GM12878 (cell line): ENCODE data around the gene VPS16. TPM values are rescaled to one million over a fixed set of nuclear protein-coding genes. Genes with fewer than 3 reads are reported as not detected.

ENCODE experiments used
- ATAC-seq: fragments of 200-7000 bp; cut with Tn5 transposase; 3 replicates; pipeline ENCODE4 v1.9.1; 2020; ENCODE audit warnings: mild to moderate bottlenecking, moderate library complexity
- BruUV-seq: library from RNA; stranded (reverse); fragments of 400-500 nt; replicated peaks from 2 replicates; lab custom pipeline; 2021; lab: Mats Ljungman, UMichigan
- CTCF ChIA-PET: fragments of 300-600 bp; sonication (Branson Sonifier 250); formaldehyde crosslinking; extraction: SDS; loops from one replicate; lab custom pipeline; 2021; ENCODE audit warnings: inconsistent platforms; lab: Yijun Ruan, JAX
- POLR2A ChIA-PET: fragments of 350-600 bp; formaldehyde crosslinking; extraction: SDS; loops from one replicate; lab custom pipeline; 2021; ENCODE audit warnings: inconsistent platforms; lab: Charles Lee
- RAD21 ChIA-PET: fragments of 300-600 bp; sonication (Branson Sonifier 250); formaldehyde crosslinking; loops from one replicate; lab custom pipeline; 2023; ENCODE audit warnings: antibody characterized with exemption; ENCODE audit not compliant: unreplicated experiment; lab: Charles Lee
- SMC1A ChIA-PET: fragments of 300-600 bp; sonication (Branson Sonifier 250); formaldehyde crosslinking; loops from one replicate; lab custom pipeline; 2023; ENCODE audit not compliant: unreplicated experiment, uncharacterized antibody; lab: Charles Lee
- DNase-seq: peaks from one replicate; pipeline ENCODE4 v3.0.0-alpha.2; 2011; ENCODE audit warnings: low read depth, low spot score
- FAIRE-seq: peaks from 3 replicates; lab custom pipeline; 2011; peaks lifted over from hg19 to GRCh38; lab: Jason Lieb, UNC
- H2AFZ ChIP-seq: 2 replicates; pipeline ENCODE4 v1.6.0; 2011; ENCODE audit warnings: low read depth, low read length, control low read depth; ENCODE audit not compliant: control insufficient read depth
- H3K27ac ChIP-seq: 2 replicates; pipeline ENCODE4 v1.5.1; 2011; ENCODE audit warnings: control low read depth; ENCODE audit not compliant: control insufficient read depth, insufficient read depth
- H3K27me3 ChIP-seq, 2 experiments: replicated peaks in 1 of 2; 2 replicates each; pipeline versions ENCODE4 v1.6.0 to v1.6.1; 2011; ENCODE audit warnings: low read length in 1 of 2; ENCODE audit not compliant: control insufficient read depth in 2 of 2, insufficient read depth in 2 of 2
- H3K36me3 ChIP-seq, 2 experiments: 2 replicates each; pipeline ENCODE4 v1.5.1; 2011; ENCODE audit warnings: low read length in 1 of 2; ENCODE audit not compliant: control insufficient read depth in 2 of 2, insufficient read depth in 2 of 2
- H3K4me1 ChIP-seq: 2 replicates; pipeline ENCODE4 v1.6.1; 2011; ENCODE audit warnings: mild to moderate bottlenecking, low read length, moderate library complexity, mixed read lengths; ENCODE audit not compliant: control insufficient read depth, insufficient read depth
- H3K4me2 ChIP-seq: 2 replicates; pipeline ENCODE4 v1.6.0; 2011; ENCODE audit warnings: control low read depth; ENCODE audit not compliant: control insufficient read depth, insufficient read depth
- H3K4me3 ChIP-seq: fragments of 200-600 bp; sonication (generic); 2 replicates; pipeline ENCODE4 v1.5.1; 2016
- H3K79me2 ChIP-seq: 2 replicates; pipeline ENCODE4 v1.6.0; 2011; ENCODE audit warnings: low read length; ENCODE audit not compliant: control insufficient read depth, insufficient read depth
- H3K9ac ChIP-seq: 2 replicates; pipeline ENCODE4 v1.8.0; 2011; ENCODE audit warnings: low read length, control low read depth, mixed read lengths; ENCODE audit not compliant: control insufficient read depth, insufficient read depth
- H3K9me3 ChIP-seq: replicated peaks from 3 replicates; pipeline ENCODE4 v1.5.1; 2011; ENCODE audit warnings: mild to moderate bottlenecking, low read length; ENCODE audit not compliant: control insufficient read depth, insufficient read depth
- H4K20me1 ChIP-seq: 2 replicates; pipeline ENCODE4 v1.6.0; 2011; ENCODE audit not compliant: control insufficient read depth, insufficient read depth
- CBX3 ChIP-seq: fragments of 200-600 bp; sonication (generic); IDR thresholded peaks from 2 replicates; pipeline ENCODE4 v1.6.1; 2016; ENCODE audit warnings: low read depth, borderline replicate concordance
- EP300 ChIP-seq, 2 experiments: fragments of 150-350 bp in 1 of 2; IDR thresholded peaks; 2 replicates each; pipeline ENCODE4 v1.6.1; 2011 to 2012; ENCODE audit warnings: low read depth in 2 of 2, low read length in 2 of 2, borderline replicate concordance in 1 of 2, improper control_type of control experiment in 1 of 2, inconsistent platforms in 1 of 2; ENCODE audit not compliant: control insufficient read depth in 1 of 2
- HDGF ChIP-seq: fragments of 450-650 bp; IDR thresholded peaks from 2 replicates; pipeline ENCODE4 v1.6.1; 2016; ENCODE audit warnings: antibody characterized with exemption
- NBN ChIP-seq: fragments of 450-650 bp; IDR thresholded peaks from 2 replicates; pipeline ENCODE4 v1.6.1; 2016
- SMAD5 ChIP-seq: IDR thresholded peaks from 2 replicates; pipeline ENCODE4 v1.6.1; 2016; ENCODE audit warnings: antibody characterized with exemption, low read depth
- WGBS: methylation state at CpG from one replicate; pipeline ENCODE4 v1.1.6; 2016; ENCODE audit warnings: low lambda C conversion rate; ENCODE audit not compliant: insufficient replicate concordance, insufficient coverage; ENCODE audit errors: missing lambda C conversion rate; 5-methylcytosine and 5-hydroxymethylcytosine counted together
- in situ Hi-C: fragments of 300-500 bp; cut with MboI; formaldehyde crosslinking; loops from 9 replicates; pipeline ENCODE4 v1.14.3; 2018; ENCODE audit warnings: mixed read lengths
- intact Hi-C: fragments of 100-400 bp; cut with micrococcal nuclease; formaldehyde crosslinking; loops from one replicate; pipeline ENCODE4 v1.14.2; 2022; ENCODE audit not compliant: unreplicated experiment
- polyA plus RNA-seq, 11 experiments: library from polyadenylated mRNA; depleted of rRNA in 4 of 11; unstranded in 6 of 11; stranded (reverse) in 5 of 11; fragments of >200 nt; fragmentation: Nextera tagmentation in 4 of 11; fragmentation: Illumina TruSeq in 1 of 11; extraction: Ambion mirVana in 4 of 11; extraction: Trizol in 1 of 11; gene quantifications; 1 replicate in 1 of 11; 2 replicates in 10 of 11; pipeline versions ENCODE4 v1.2.1 to v1.2.3, GENCODE V29; 2011 to 2016; ENCODE audit warnings: inconsistent platforms in 2 of 11, missing spikeins in 2 of 11, low read depth in 1 of 11
- total RNA-seq, 4 experiments: library from RNA; depleted of rRNA in 3 of 4; stranded (reverse); fragments of >200 nt in 3 of 4; fragmentation: Illumina TruSeq in 1 of 4; extraction: Trizol in 1 of 4; gene quantifications; 2 replicates each; pipeline versions ENCODE4 v1.2.1 to v1.2.3, GENCODE V29; 2013 to 2021
- TF ChIP-seq, protein P1 (sequence below): fragments of 450-650 bp; formaldehyde crosslinking; IDR thresholded peaks from 2 replicates; pipeline ENCODE4 v1.4.0; 2020; ENCODE audit warnings: mild to moderate bottlenecking, moderate library complexity

The VPS16 gene
- total and polyA plus RNA-seq, 10 of the 15 experiments (the other 5 are each of a cell fraction or from before 2014, with no cell fraction given), result 8.4 to 37.5 (median 26.4) TPM

DNA sequence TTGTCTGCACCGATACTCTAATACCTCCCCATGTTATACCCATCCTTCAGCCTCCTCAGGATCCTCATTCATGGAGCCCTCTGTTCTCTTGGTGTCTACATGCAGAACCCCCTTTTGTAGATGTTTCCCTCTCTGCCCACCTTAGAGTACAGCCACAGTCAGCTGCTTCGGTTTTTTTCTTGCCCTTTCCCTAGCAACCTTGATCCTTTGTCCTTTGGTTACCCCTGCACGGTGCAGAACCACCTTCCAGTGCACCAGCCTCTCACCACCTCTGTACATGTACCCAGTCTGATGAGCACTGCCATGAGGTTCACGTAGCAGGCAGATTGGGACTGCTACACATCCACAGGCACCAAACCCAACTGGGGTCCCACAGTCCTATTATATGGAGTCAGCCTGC is 7.3 kb downstream of the VPS16 start:
- intact Hi-C loops, result no loop called here

More for the DNA sequence above, 7.3 kb downstream of the VPS16 start:
- Histone ChIP-seq H3K27ac (no peak overlapping the region), H4K20me1 (no peaks in the 10 kb centered on the region), H3K4me2 (no peak overlapping the region), H3K4me1 (peaks cover 5% of the 10 kb centered on the region; the same call in 1 of the 2 replicates), H3K9ac (no peak overlapping the region), H3K79me2 (no peaks in the 10 kb centered on the region), H3K27me3 (no peaks in the 10 kb centered on the region), H3K36me3 (no peaks in the 10 kb centered on the region), H2AFZ (no peak overlapping the region), H3K4me3 (no peak overlapping the region), H3K9me3 (no peaks in the 10 kb centered on the region)
- RAD21 ChIA-PET, result no interaction called here
- POLR2A ChIA-PET, result no interaction called here
- ATAC-seq (no peak), FAIRE-seq (no peak), DNase-seq (no peak)
- in situ Hi-C loops, result no loop called here
- CTCF ChIA-PET, result no interaction called here
- no TSS peak for BruUV-seq
- TF ChIP-seq EP300 (IDR thresholded peaks at IDR 0.05; ENCODE audit: borderline replicate concordance in 1 of 2, control insufficient read depth in 1 of 2, low read depth in 2 of 2, low read length in 2 of 2) (no peak), NBN (no peak), HDGF (no peak), CBX3 (no peak), SMAD5 (no peak)
- TF ChIP-seq, protein P1, sequence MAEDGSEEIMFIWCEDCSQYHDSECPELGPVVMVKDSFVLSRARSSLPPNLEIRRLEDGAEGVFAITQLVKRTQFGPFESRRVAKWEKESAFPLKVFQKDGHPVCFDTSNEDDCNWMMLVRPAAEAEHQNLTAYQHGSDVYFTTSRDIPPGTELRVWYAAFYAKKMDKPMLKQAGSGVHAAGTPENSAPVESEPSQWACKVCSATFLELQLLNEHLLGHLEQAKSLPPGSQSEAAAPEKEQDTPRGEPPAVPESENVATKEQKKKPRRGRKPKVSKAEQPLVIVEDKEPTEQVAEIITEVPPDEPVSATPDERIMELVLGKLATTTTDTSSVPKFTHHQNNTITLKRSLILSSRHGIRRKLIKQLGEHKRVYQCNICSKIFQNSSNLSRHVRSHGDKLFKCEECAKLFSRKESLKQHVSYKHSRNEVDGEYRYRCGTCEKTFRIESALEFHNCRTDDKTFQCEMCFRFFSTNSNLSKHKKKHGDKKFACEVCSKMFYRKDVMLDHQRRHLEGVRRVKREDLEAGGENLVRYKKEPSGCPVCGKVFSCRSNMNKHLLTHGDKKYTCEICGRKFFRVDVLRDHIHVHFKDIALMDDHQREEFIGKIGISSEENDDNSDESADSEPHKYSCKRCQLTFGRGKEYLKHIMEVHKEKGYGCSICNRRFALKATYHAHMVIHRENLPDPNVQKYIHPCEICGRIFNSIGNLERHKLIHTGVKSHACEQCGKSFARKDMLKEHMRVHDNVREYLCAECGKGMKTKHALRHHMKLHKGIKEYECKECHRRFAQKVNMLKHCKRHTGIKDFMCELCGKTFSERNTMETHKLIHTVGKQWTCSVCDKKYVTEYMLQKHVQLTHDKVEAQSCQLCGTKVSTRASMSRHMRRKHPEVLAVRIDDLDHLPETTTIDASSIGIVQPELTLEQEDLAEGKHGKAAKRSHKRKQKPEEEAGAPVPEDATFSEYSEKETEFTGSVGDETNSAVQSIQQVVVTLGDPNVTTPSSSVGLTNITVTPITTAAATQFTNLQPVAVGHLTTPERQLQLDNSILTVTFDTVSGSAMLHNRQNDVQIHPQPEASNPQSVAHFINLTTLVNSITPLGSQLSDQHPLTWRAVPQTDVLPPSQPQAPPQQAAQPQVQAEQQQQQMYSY, result no peak
- SMC1A ChIA-PET, result no interaction called here
- WGBS, result 80% methylated on average over 4 of the region's 4 CpGs
